ENCODE data around the gene CGA.
A peak's percentile ranks its signal among the peaks of the same experiment; 100 is the strongest.

CGA gene

DNA sequence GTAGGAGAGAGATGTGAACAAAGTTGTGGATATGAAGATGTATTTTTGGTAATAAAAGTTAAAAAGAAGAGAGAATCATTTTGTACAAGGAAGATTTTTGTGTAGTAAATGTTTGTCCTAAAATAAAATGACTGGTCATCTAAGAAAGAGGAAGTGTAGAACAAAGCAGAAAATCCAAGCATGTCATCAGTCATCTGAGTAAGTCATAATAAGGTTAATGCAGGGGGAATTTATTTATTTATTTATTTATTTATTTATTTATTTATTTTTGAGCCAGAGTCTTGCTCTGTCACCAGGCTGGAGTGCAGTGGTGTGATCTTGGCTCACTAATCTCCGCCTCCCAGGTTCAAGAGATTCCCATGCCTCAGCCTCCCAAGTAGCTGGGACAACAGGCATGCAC, 15.7 kb upstream of the CGA start:
- H3K27me3 ChIP-seq (ENCODE audit: insufficient read depth, low read length), result no peaks in the 10 kb centered on the region
- no peak overlapping the region for H3K4me3 ChIP-seq (ENCODE audit: low read depth, low read length)
- H3K36me3 ChIP-seq (ENCODE audit: insufficient read depth, low read length), result no peaks in the 10 kb centered on the region
- peaks cover 3% of the 10 kb centered on the region for H3K4me1 ChIP-seq (ENCODE audit: control insufficient read depth, insufficient read depth, low read length, unreplicated experiment)
- H3K79me2 ChIP-seq (ENCODE audit: control insufficient read depth, insufficient read depth, low read length, unreplicated experiment), result no peaks in the 10 kb centered on the region
- H2AFZ ChIP-seq (ENCODE audit: low read length, unreplicated experiment), result no peak overlapping the region
- no peak overlapping the region for H3K27ac ChIP-seq (ENCODE audit: low read depth, low read length)

GRCh38 chr6:87105823-87106222, 10.9 kb upstream of the CGA start:
- H3K27me3 ChIP-seq (ENCODE audit: insufficient read depth, low read length), result no peaks in the 10 kb centered on the region
- H3K27ac ChIP-seq (ENCODE audit: low read depth, low read length), result no peak overlapping the region
- peaks cover 3% of the 10 kb centered on the region for H3K4me1 ChIP-seq (ENCODE audit: control insufficient read depth, insufficient read depth, low read length, unreplicated experiment)
- no peak overlapping the region for H3K4me3 ChIP-seq (ENCODE audit: low read depth, low read length)
- H3K36me3 ChIP-seq (ENCODE audit: insufficient read depth, low read length), result no peaks in the 10 kb centered on the region
- H3K79me2 ChIP-seq (ENCODE audit: control insufficient read depth, insufficient read depth, low read length, unreplicated experiment), result no peaks in the 10 kb centered on the region
- no peak overlapping the region for H2AFZ ChIP-seq (ENCODE audit: low read length, unreplicated experiment)

DNA sequence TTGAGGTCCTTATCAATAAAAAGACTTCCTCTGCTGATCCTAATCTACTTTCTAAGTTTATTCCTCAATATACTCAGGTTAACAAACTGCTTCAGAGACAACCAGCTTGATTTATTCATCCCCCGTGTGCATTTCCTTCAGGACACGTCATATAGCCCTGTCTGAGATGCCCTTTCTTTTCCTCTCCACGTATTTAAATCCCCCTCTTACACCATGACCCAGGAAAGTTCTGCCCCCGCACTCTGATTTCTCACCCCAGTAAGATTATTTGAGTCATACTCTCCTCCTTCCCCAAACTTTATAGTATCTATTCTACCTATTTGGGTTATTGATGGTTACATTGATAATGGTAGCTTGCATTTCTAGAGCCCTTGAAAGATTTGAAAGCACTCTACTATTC, 9.8 kb upstream of the CGA start:
- H3K36me3 ChIP-seq (ENCODE audit: insufficient read depth, low read length), result no peaks in the 10 kb centered on the region
- H3K79me2 ChIP-seq (ENCODE audit: control insufficient read depth, insufficient read depth, low read length, unreplicated experiment), result no peaks in the 10 kb centered on the region
- no peak overlapping the region for H3K27ac ChIP-seq (ENCODE audit: low read depth, low read length)
- no peaks in the 10 kb centered on the region for H3K27me3 ChIP-seq (ENCODE audit: insufficient read depth, low read length)
- H3K4me3 ChIP-seq (ENCODE audit: low read depth, low read length), result no peak overlapping the region
- H2AFZ ChIP-seq (ENCODE audit: low read length, unreplicated experiment), result no peak overlapping the region
- peaks cover 3% of the 10 kb centered on the region for H3K4me1 ChIP-seq (ENCODE audit: control insufficient read depth, insufficient read depth, low read length, unreplicated experiment)

GRCh38 chr6:87103977-87104601, 9.2 kb upstream of the CGA start:
- Histone ChIP-seq H3K4me3 (ENCODE audit: low read depth, low read length) (no peak overlapping the region), H2AFZ (ENCODE audit: low read length, unreplicated experiment) (no peak overlapping the region), H3K36me3 (ENCODE audit: insufficient read depth, low read length) (no peaks in the 10 kb centered on the region), H3K27me3 (ENCODE audit: insufficient read depth, low read length) (no peaks in the 10 kb centered on the region), H3K4me1 (ENCODE audit: control insufficient read depth, insufficient read depth, low read length, unreplicated experiment) (peaks cover 3% of the 10 kb centered on the region), H3K79me2 (ENCODE audit: control insufficient read depth, insufficient read depth, low read length, unreplicated experiment) (no peaks in the 10 kb centered on the region), H3K27ac (ENCODE audit: low read depth, low read length) (no peak overlapping the region)

- no peak overlapping the region for H2AFZ ChIP-seq (ENCODE audit: low read length, unreplicated experiment)
- peaks cover 3% of the 10 kb centered on the region for H3K4me1 ChIP-seq (ENCODE audit: control insufficient read depth, insufficient read depth, low read length, unreplicated experiment)
- no peak overlapping the region for H3K4me3 ChIP-seq (ENCODE audit: low read depth, low read length)
- H3K27ac ChIP-seq (ENCODE audit: low read depth, low read length), result no peak overlapping the region
- no peaks in the 10 kb centered on the region for H3K36me3 ChIP-seq (ENCODE audit: insufficient read depth, low read length)
- no peaks in the 10 kb centered on the region for H3K79me2 ChIP-seq (ENCODE audit: control insufficient read depth, insufficient read depth, low read length, unreplicated experiment)
- H3K27me3 ChIP-seq (ENCODE audit: insufficient read depth, low read length), result no peaks in the 10 kb centered on the region
These were observed 7.3 kb upstream of the CGA start for GRCh38 chr6:87102151-87102621.

- Histone ChIP-seq H3K4me1 (ENCODE audit: control insufficient read depth, insufficient read depth, low read length, unreplicated experiment) (peaks cover 3% of the 10 kb centered on the region), H3K79me2 (ENCODE audit: control insufficient read depth, insufficient read depth, low read length, unreplicated experiment) (no peaks in the 10 kb centered on the region), H2AFZ (ENCODE audit: low read length, unreplicated experiment) (no peak overlapping the region), H3K36me3 (ENCODE audit: insufficient read depth, low read length) (no peaks in the 10 kb centered on the region), H3K4me3 (ENCODE audit: low read depth, low read length) (no peak overlapping the region), H3K27ac (ENCODE audit: low read depth, low read length) (no peak overlapping the region), H3K27me3 (ENCODE audit: insufficient read depth, low read length) (no peaks in the 10 kb centered on the region)
These were observed 6.2 kb upstream of the CGA start for GRCh38 chr6:87101067-87101466.

GRCh38 chr6:87100216-87100615, 5.3 kb upstream of the CGA start:
- H3K79me2 ChIP-seq (ENCODE audit: control insufficient read depth, insufficient read depth, low read length, unreplicated experiment), result no peaks in the 10 kb centered on the region
- no peak overlapping the region for H2AFZ ChIP-seq (ENCODE audit: low read length, unreplicated experiment)
- no peaks in the 10 kb centered on the region for H3K27me3 ChIP-seq (ENCODE audit: insufficient read depth, low read length)
- H3K4me3 ChIP-seq (ENCODE audit: low read depth, low read length), result no peak overlapping the region
- H3K27ac ChIP-seq (ENCODE audit: low read depth, low read length), result no peak overlapping the region
- no peaks in the 10 kb centered on the region for H3K4me1 ChIP-seq (ENCODE audit: control insufficient read depth, insufficient read depth, low read length, unreplicated experiment)
- no peaks in the 10 kb centered on the region for H3K36me3 ChIP-seq (ENCODE audit: insufficient read depth, low read length)

DNA sequence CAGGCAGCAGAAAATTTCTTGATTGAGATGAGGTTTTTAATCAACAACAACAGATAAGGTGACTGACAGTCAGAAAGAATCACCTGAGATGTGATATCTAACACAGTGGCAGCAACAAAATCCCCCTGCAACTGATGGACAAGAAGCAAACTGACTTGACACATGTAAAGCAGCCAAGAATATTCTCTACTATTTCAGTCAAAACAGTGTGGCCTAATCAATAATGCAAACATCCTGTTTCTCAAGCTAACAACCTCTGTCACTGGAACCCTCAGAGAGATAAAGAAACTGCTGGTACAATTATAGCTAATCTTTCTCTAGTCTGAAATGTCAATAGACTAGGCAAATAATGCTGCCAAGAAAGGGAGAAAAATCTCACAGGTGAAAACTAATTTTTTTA, 4.6 kb upstream of the CGA start:
- H2AFZ ChIP-seq (ENCODE audit: low read length, unreplicated experiment), result no peak overlapping the region
- H3K4me3 ChIP-seq (ENCODE audit: low read depth, low read length), result no peak overlapping the region
- H3K4me1 ChIP-seq (ENCODE audit: control insufficient read depth, insufficient read depth, low read length, unreplicated experiment), result peaks cover under 1% of the 10 kb centered on the region
- H3K27ac ChIP-seq (ENCODE audit: low read depth, low read length), result no peak overlapping the region
- H3K27me3 ChIP-seq (ENCODE audit: insufficient read depth, low read length), result no peaks in the 10 kb centered on the region
- H3K36me3 ChIP-seq (ENCODE audit: insufficient read depth, low read length), result no peaks in the 10 kb centered on the region
- no peaks in the 10 kb centered on the region for H3K79me2 ChIP-seq (ENCODE audit: control insufficient read depth, insufficient read depth, low read length, unreplicated experiment)

DNA sequence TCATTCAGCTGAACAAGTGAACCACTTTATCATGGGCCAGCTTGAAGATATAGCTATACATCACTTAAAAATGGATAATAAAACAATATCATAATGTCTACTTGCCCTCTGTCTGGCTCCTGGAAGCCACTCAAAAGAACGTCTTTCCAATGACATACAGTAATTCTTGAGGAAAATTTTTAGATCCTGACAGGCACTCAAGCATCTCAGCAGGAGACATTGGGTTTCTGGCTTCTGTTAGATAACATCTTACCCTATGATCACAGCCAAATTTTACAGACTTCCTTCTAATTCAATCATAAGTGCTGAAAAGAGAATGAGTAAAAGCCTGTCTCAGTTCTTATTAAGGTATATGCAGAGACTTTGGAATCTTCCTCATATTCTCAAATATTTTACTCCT, 330 bp downstream of the CGA start:
- peaks cover 15% of the 10 kb centered on the region for H3K4me1 ChIP-seq (ENCODE audit: control insufficient read depth, insufficient read depth, low read length, unreplicated experiment)
- no peak overlapping the region for H2AFZ ChIP-seq (ENCODE audit: low read length, unreplicated experiment)
- no peak overlapping the region for H3K27ac ChIP-seq (ENCODE audit: low read depth, low read length)
- no peaks in the 10 kb centered on the region for H3K36me3 ChIP-seq (ENCODE audit: insufficient read depth, low read length)
- H3K4me3 ChIP-seq (ENCODE audit: low read depth, low read length), result no peak overlapping the region
- no peaks in the 10 kb centered on the region for H3K27me3 ChIP-seq (ENCODE audit: insufficient read depth, low read length)
- H3K79me2 ChIP-seq (ENCODE audit: control insufficient read depth, insufficient read depth, low read length, unreplicated experiment), result no peaks in the 10 kb centered on the region

DNA sequence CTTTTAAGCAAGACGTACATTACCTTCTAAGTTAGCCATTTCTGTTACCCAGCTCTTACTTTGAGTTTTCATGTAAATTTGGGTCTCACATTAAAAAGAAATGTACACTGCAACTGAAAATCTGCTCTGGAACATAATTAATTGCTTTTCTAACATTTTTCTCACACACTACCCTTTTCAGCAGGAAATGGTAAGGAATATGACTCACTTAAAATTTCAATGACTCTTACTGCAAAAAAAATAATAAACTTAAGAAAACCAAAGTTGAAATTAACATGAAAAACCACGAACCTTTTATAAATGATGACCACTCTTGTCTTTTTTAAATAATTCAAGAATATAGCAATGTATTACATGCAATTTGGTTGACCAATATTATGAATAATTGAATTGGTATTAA, 1.3 kb downstream of the CGA start:
- Histone ChIP-seq H2AFZ (ENCODE audit: low read length, unreplicated experiment) (peak overlapping the region; percentile 16), H3K27ac (ENCODE audit: low read depth, low read length) (peak overlapping the region; percentile 21; the same call in 1 of the 2 replicates), H3K4me3 (ENCODE audit: low read depth, low read length) (peak overlapping the region; percentile 1; the same call in 1 of the 2 replicates), H3K27me3 (ENCODE audit: insufficient read depth, low read length) (no peaks in the 10 kb centered on the region), H3K79me2 (ENCODE audit: control insufficient read depth, insufficient read depth, low read length, unreplicated experiment) (no peaks in the 10 kb centered on the region), H3K36me3 (ENCODE audit: insufficient read depth, low read length) (no peaks in the 10 kb centered on the region), H3K4me1 (ENCODE audit: control insufficient read depth, insufficient read depth, low read length, unreplicated experiment) (peaks cover 15% of the 10 kb centered on the region)

DNA sequence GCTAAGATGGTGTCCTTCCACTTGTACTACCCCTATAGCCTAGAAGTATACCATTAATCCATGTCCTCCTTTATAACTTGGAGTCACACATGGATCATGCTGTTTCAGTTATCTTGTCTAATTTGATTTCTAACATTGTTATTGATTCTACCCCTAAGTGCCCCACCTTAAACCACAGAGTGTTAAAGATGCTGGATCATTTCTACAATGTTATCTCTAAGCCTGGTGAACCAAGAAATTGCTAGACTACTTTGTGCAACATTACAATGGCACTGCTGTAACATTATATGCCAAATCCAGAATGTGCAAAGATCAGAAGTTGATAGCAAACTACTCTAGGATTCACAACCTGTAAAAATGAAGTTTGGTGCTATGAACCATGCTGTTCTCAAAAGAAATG, 1.7 kb downstream of the CGA start:
- Histone ChIP-seq H3K27ac (ENCODE audit: low read depth, low read length) (peak overlapping the region; percentile 21; the same call in 1 of the 2 replicates), H3K36me3 (ENCODE audit: insufficient read depth, low read length) (no peaks in the 10 kb centered on the region), H3K27me3 (ENCODE audit: insufficient read depth, low read length) (no peaks in the 10 kb centered on the region), H2AFZ (ENCODE audit: low read length, unreplicated experiment) (peak overlapping the region; percentile 16), H3K4me1 (ENCODE audit: control insufficient read depth, insufficient read depth, low read length, unreplicated experiment) (peaks cover 15% of the 10 kb centered on the region), H3K79me2 (ENCODE audit: control insufficient read depth, insufficient read depth, low read length, unreplicated experiment) (no peaks in the 10 kb centered on the region), H3K4me3 (ENCODE audit: low read depth, low read length) (peak overlapping the region; percentile 1; the same call in 1 of the 2 replicates)
